GM12872 (cell line): Measurements from ENCODE around the gene HPSE2.

Experiments used
- TF ChIP-seq, protein P1 (sequence below): IDR thresholded peaks from 3 replicates; pipeline ENCODE4 v1.5.1; 2011; ENCODE audit warnings: low read depth, mild to moderate bottlenecking, low read length, moderate library complexity; ENCODE audit not compliant: insufficient read depth

Gene HPSE2

DNA sequence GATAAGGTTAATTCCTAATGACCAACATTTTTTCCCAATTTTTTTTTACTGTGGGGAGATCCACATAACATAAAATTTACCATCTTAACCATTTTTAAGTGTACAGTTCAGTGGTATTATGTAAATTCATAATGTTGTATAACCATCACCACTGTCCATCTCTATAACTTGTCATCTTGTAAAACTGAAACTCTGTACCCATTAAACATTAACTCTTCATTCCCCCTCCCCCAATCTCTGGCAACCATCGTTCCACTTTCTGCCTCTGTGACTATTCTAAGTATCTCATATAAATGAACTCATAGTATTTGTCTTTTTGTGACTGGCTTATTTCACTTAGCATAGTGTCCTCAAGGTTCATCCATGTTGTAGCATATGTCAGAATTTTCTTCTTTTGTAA, 742.9 kb downstream of the HPSE2 start:
- TF ChIP-seq, protein P1, sequence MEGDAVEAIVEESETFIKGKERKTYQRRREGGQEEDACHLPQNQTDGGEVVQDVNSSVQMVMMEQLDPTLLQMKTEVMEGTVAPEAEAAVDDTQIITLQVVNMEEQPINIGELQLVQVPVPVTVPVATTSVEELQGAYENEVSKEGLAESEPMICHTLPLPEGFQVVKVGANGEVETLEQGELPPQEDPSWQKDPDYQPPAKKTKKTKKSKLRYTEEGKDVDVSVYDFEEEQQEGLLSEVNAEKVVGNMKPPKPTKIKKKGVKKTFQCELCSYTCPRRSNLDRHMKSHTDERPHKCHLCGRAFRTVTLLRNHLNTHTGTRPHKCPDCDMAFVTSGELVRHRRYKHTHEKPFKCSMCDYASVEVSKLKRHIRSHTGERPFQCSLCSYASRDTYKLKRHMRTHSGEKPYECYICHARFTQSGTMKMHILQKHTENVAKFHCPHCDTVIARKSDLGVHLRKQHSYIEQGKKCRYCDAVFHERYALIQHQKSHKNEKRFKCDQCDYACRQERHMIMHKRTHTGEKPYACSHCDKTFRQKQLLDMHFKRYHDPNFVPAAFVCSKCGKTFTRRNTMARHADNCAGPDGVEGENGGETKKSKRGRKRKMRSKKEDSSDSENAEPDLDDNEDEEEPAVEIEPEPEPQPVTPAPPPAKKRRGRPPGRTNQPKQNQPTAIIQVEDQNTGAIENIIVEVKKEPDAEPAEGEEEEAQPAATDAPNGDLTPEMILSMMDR, result no peak

DNA sequence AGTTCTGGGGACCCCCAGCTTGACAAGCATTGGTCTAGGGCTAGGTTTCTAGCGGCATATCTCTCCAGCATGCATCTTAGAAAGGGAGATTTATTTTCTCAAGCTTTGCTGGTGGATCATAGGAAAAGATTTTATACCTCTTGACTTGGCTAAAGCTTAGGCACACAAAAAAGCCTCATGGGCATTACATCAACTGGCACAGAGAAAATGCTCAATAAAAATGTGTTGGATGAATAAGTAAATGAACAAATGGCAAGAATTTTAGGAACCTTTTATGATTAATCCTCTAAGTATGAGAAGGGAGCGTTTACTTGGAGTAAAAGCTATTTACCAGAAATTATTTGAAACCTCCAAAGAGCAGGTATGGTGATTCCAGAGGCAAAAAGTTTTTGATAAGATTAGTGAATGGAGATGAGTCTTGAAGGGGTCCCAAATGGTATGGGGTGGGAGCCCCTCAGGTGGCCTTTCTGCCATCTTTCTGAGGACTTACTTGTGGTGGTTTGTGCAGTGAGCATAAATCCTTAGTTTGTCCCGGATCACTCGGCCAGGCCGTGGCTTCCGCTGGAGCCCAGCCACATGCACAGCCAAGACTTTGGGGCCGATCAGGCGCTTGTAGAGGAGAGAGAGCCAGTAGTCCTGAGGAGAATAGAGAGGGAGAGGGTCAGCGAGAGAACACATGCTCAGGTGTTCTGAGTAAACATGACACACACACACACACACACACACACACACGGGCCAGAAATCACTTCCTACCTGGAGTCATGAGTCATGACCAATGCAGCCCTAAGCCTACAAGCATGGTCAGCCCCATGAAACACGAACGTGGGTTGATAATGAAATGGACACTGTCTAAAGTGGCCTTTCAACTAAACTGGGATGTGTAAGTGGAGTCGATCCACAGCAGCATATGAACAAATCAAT, 745.8 kb downstream of the HPSE2 start:
- TF ChIP-seq, protein P1, result no peak

DNA sequence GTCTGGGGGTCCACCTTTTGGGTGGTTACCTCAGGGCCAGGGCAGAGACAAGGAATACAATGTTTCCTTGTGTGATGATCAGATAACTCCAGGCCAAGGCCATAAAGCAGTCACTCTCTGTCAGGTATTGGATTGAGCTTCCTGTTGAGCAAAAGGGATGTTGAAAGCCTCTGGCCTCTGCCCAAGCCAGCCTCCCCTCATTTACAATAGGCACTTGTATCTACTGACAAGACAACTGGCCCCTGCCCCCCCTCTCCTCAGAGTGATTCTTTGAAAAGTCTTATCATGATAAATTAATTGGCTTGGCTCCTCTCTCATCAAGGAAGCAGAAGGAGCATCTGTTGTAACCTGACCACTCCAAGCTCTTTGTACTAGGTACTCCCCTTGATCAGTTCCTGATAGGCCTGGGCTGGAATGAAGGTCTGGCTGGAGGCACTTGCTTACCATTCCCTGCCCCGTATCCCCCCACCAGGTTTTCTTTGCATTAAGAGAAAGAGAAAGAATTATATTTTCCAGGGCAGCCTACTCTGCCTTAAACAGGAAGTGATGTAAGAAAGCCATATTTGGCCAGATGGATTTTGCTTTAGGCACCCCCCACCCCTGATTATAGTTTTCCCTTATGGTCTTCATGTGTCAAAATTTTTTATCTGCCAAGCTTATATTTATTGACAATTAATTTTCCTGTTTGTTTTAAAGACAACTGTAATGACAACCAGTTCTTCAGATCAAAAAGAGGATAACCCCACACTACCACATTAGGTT, 746.8 kb downstream of the HPSE2 start:
- TF ChIP-seq, protein P1, result no peak

DNA sequence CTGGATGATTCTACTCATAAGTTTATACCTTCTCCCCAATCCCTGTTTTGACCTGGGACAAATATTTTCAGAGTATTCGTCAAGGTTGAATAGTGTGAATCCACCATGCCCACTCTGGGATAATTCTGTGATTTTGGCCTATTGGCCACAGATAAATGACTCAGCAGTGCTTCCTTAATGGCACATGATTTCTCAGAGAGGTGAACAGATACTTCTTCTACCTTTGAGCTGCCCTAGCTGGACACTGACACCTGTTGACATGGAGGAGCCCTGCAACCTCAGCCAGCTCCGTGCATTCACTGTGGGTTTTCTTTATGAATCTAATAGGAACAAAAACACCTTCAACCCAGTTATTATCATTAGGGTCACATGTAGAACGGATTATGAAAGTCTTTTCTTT, 748.0 kb downstream of the HPSE2 start:
- TF ChIP-seq, protein P1, result 0 out of 3 replicates have a peak, but pooled peaks have one; percentile 17

DNA sequence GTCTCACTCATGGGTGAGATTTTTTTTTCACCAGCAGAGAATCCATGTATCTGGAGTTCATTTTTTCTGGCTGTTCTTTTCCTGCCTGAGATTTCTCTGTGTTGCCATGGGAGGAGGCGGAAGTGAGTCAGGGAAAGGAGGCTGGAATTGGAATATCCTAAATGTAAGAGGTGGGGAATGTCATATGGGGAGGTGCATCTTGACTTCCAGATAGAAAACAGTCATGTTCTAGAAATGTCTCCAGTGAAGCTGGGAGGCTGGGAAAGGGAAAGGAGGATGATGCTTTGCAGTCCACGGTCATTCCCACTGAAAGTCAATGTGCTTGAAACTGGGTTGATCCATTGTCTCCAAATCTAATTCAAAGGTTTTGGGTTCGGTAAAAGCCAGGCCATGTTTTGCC, 749.2 kb downstream of the HPSE2 start:
- TF ChIP-seq, protein P1, result no peak

DNA sequence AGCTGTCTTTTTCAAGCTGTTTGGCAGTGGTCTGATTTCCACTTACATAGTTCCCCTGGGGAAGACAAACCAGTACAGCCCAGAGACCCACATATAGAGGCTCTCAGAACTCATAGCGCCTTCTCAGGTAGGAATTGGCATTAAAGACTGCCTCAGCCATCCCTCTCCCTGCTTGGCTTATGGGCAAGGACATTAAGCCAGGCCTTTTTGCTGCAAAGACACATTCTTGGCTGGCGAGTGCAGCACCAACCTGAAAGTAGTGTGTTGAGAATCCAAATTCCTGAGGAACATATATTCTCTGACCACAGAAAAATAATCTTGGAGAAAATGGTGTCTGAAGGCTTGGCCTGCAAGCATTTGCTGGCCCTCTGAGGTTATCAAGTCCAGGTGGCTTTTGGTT, 749.7 kb downstream of the HPSE2 start:
- TF ChIP-seq, protein P1, result 0 out of 3 replicates have a peak, but pooled peaks have one; percentile 4

DNA sequence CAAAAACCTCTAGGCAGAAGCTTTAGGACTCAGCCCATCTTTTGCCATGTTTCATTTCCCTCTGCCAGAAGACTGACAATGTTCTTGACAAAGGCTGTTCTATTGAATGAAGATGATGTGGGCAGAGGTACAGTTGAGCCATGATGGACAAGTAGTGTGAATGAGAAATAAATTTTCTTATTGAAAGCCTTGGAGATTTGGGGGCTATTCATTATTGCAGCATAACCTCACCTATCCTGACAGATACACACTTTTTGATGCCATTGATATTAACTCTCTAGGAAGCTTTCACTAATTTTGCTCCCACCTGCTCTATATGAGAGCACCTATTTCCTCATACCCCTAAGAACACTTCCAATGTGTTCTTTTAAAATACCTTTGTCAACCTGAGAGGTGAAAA, 752.0 kb downstream of the HPSE2 start:
- TF ChIP-seq, protein P1, result no peak
